Thoracic aorta (tissue), 2 donors: ENCODE measurements around the gene SEZ6L. TPM values are rescaled to one million over a fixed set of nuclear protein-coding genes. Genes with fewer than 3 reads are reported as not detected.

Source experiments
- ATAC-seq: fragments of 150-250 bp; one replicate; pipeline ENCODE4 v1.8.0; 2017; ENCODE audit warnings: low read depth; ENCODE audit not compliant: insufficient number of reproducible peaks, low FRiP score
- DNase-seq: peaks from one replicate; pipeline ENCODE4 v3.0.0-alpha.2; 2020; ENCODE audit warnings: low spot score
- H3K27ac ChIP-seq, 2 donors: fragments of 200-600 bp; sonication (generic); 1 replicate in 1 of 2; 2 replicates in 1 of 2; pipeline ENCODE4 v1.5.1; 2016; ENCODE audit warnings: mild to moderate bottlenecking in 2 of 2, moderate library complexity in 2 of 2
- H3K27me3 ChIP-seq: fragments of 200-600 bp; sonication (generic); replicated peaks from 2 replicates; pipeline ENCODE4 v1.6.0; 2016; ENCODE audit warnings: mild to moderate bottlenecking; ENCODE audit not compliant: insufficient read depth
- H3K36me3 ChIP-seq: fragments of 200-600 bp; sonication (generic); one replicate; pipeline ENCODE4 v1.5.1; 2016
- H3K4me1 ChIP-seq, 2 donors: fragments of 200-600 bp; sonication (generic); 1 replicate in 1 of 2; 2 replicates in 1 of 2; pipeline versions ENCODE4 v1.5.1 to v1.6.0; 2016; ENCODE audit warnings: low read depth in 2 of 2, mild to moderate bottlenecking in 1 of 2; ENCODE audit not compliant: control insufficient read depth in 1 of 2
- H3K4me3 ChIP-seq: fragments of 200-600 bp; sonication (generic); 2 replicates; pipeline ENCODE4 v1.5.1; 2016; ENCODE audit warnings: mild to moderate bottlenecking
- H3K9me3 ChIP-seq: fragments of 200-600 bp; sonication (generic); 2 replicates; pipeline ENCODE4 v1.5.1; 2016
- CTCF ChIP-seq: fragments of 200-600 bp; sonication (generic); IDR thresholded peaks from one replicate; pipeline ENCODE4 v1.5.1; 2019; ENCODE audit warnings: antibody characterized with exemption
- total RNA-seq, 2 donors: library from RNA; depleted of rRNA; stranded (reverse); fragments of >200 nt; gene quantifications; one replicate each; pipeline versions ENCODE4 v1.1.0 to v1.2.3, GENCODE V29; 2016

The SEZ6L gene
- total RNA-seq, 2 donors from 2014 or later, result 0.21 TPM; not detected in 1

- Histone ChIP-seq H3K27me3 (no peaks in the 10 kb centered on the region), H3K36me3 (no peaks in the 10 kb centered on the region), H3K27ac (no peak overlapping the region), H3K4me3 (no peak overlapping the region), H3K9me3 (no peaks in the 10 kb centered on the region), H3K4me1 (no peaks in the 10 kb centered on the region)
- DNase-seq (no peak), ATAC-seq (no peak)
- TF ChIP-seq CTCF, result no peak
Observed at GRCh38 chr22:26318975-26319374, 149.7 kb downstream of the SEZ6L start.

GRCh38 chr22:26320447-26320846, 151.2 kb downstream of the SEZ6L start:
- DNase-seq, result no peak
- no peak overlapping the region for H3K27ac ChIP-seq
- no peaks in the 10 kb centered on the region for H3K36me3 ChIP-seq
- TF ChIP-seq CTCF, result no peak
- no peak for ATAC-seq
- no peaks in the 10 kb centered on the region for H3K27me3 ChIP-seq
- H3K9me3 ChIP-seq, result no peaks in the 10 kb centered on the region
- H3K4me1 ChIP-seq, result no peaks in the 10 kb centered on the region
- H3K4me3 ChIP-seq, result no peak overlapping the region

GRCh38 chr22:26321469-26321913, 152.2 kb downstream of the SEZ6L start:
- no peak for TF ChIP-seq CTCF
- H3K27me3 ChIP-seq, result no peaks in the 10 kb centered on the region
- DNase-seq (no peak), ATAC-seq (no peak)
- no peak overlapping the region for H3K4me3 ChIP-seq
- no peak overlapping the region for H3K27ac ChIP-seq
- no peaks in the 10 kb centered on the region for H3K36me3 ChIP-seq
- H3K9me3 ChIP-seq, result no peaks in the 10 kb centered on the region
- H3K4me1 ChIP-seq, result no peaks in the 10 kb centered on the region

GRCh38 chr22:26322179-26322905, 153.1 kb downstream of the SEZ6L start:
- ATAC-seq (no peak), DNase-seq (no peak)
- Histone ChIP-seq H3K27ac (no peak overlapping the region), H3K36me3 (no peaks in the 10 kb centered on the region), H3K4me3 (no peak overlapping the region), H3K27me3 (no peaks in the 10 kb centered on the region), H3K9me3 (no peaks in the 10 kb centered on the region), H3K4me1 (no peaks in the 10 kb centered on the region)
- no peak for TF ChIP-seq CTCF

GRCh38 chr22:26323013-26323412, 153.8 kb downstream of the SEZ6L start:
- Histone ChIP-seq H3K27me3 (no peaks in the 10 kb centered on the region), H3K27ac (no peak overlapping the region), H3K4me1 (no peaks in the 10 kb centered on the region), H3K36me3 (no peaks in the 10 kb centered on the region), H3K4me3 (no peak overlapping the region), H3K9me3 (no peaks in the 10 kb centered on the region)
- DNase-seq (no peak), ATAC-seq (no peak)
- TF ChIP-seq CTCF, result no peak
